ENCODE measurements around the gene LINC01488. TPM values are rescaled to one million over a fixed set of nuclear protein-coding genes. Genes with fewer than 3 reads are reported as not detected.

Gene LINC01488
- total RNA-seq, 1 experiment from 2014 or later, result not detected

- H3K27me3 ChIP-seq (ENCODE audit: insufficient read depth, low read depth), result peaks cover 26% of the 10 kb centered on the region; the same call in 1 of the 2 replicates
- TF ChIP-seq CTCF (conservative IDR thresholded peaks at IDR 0.05) (no peak), EZH2 (IDR thresholded peaks at IDR 0.05; ENCODE audit: low read depth) (no peak)
Measured at GRCh38 chr11:69515271-69516245, 34.1 kb downstream of the LINC01488 start.

GRCh38 chr11:69516526-69516925 lies 35.1 kb downstream of the LINC01488 start:
- TF ChIP-seq EZH2 (IDR thresholded peaks at IDR 0.05; ENCODE audit: low read depth), result no peak
- no peak for TF ChIP-seq CTCF (conservative IDR thresholded peaks at IDR 0.05)
- DNase-seq, result no peak

More at GRCh38 chr11:69515271-69516245, 34.1 kb downstream of the LINC01488 start:
- intact Hi-C loops (cut with micrococcal nuclease; ENCODE audit: unreplicated experiment), result no loop called here
- ChIA-PET CTCF (no interaction called here), POLR2A (ENCODE audit: unreplicated experiment) (no interaction called here)
- no peak overlapping the region for H3K4me3 ChIP-seq
- H3K9me2 ChIP-seq (ENCODE audit: insufficient read depth), result no peaks in the 10 kb centered on the region
- H3K4me1 ChIP-seq (replicated peaks; ENCODE audit: insufficient read depth), result peaks cover 3% of the 10 kb centered on the region; the same call in 1 of the 2 replicates
- no peak for DNase-seq
- no peaks in the 10 kb centered on the region for H3K79me2 ChIP-seq (ENCODE audit: low read depth)
- no peak overlapping the region for H3K4me2 ChIP-seq
- H3K9me3 ChIP-seq (ENCODE audit: insufficient read depth, low read depth), result peaks cover 6% of the 10 kb centered on the region; the same call in 1 of the 2 replicates
- no peaks in the 10 kb centered on the region for H3F3A ChIP-seq (ENCODE audit: insufficient read depth, low read depth)
- H3K27ac ChIP-seq, result no peak overlapping the region
- no peak overlapping the region for H2AFZ ChIP-seq
- H4K20me1 ChIP-seq (ENCODE audit: insufficient read depth), result no peaks in the 10 kb centered on the region
- no peaks in the 10 kb centered on the region for H3K36me3 ChIP-seq (ENCODE audit: low read depth)
- no TSS peak for BruUV-seq (replicated peaks)

GRCh38 chr11:69518081-69518950 lies 36.9 kb downstream of the LINC01488 start:
- Histone ChIP-seq H2AFZ (no peak overlapping the region), H3K36me3 (ENCODE audit: low read depth) (no peaks in the 10 kb centered on the region), H3K79me2 (ENCODE audit: low read depth) (no peaks in the 10 kb centered on the region), H3F3A (ENCODE audit: insufficient read depth, low read depth) (no peaks in the 10 kb centered on the region), H3K9me2 (ENCODE audit: insufficient read depth) (no peaks in the 10 kb centered on the region), H4K20me1 (ENCODE audit: insufficient read depth) (no peaks in the 10 kb centered on the region), H3K27ac (no peak overlapping the region), H3K9me3 (ENCODE audit: insufficient read depth, low read depth) (peaks cover 6% of the 10 kb centered on the region; the same call in 1 of the 2 replicates), H3K4me3 (no peak overlapping the region), H3K27me3 (ENCODE audit: insufficient read depth, low read depth) (peaks cover 26% of the 10 kb centered on the region; the same call in 1 of the 2 replicates), H3K4me1 (replicated peaks; ENCODE audit: insufficient read depth) (no peaks in the 10 kb centered on the region), H3K4me2 (no peak overlapping the region)
- TF ChIP-seq CTCF (conservative IDR thresholded peaks at IDR 0.05) (no peak), EZH2 (IDR thresholded peaks at IDR 0.05; ENCODE audit: low read depth) (no peak)
- DNase-seq, result no peak
- no TSS peak for BruUV-seq (replicated peaks)
- POLR2A ChIA-PET (ENCODE audit: unreplicated experiment), result interaction anchor here (0.7 kb wide), 1 partner anchor 7 kb away, joined by 5 read pairs; no protein-coding TSS in a partner anchor
- intact Hi-C loops (cut with micrococcal nuclease; ENCODE audit: unreplicated experiment), result no loop called here
- CTCF ChIA-PET, result no interaction called here

More at GRCh38 chr11:69516526-69516925, 35.1 kb downstream of the LINC01488 start:
- intact Hi-C loops (cut with micrococcal nuclease; ENCODE audit: unreplicated experiment), result no loop called here
- H4K20me1 ChIP-seq (ENCODE audit: insufficient read depth), result no peaks in the 10 kb centered on the region
- ChIA-PET POLR2A (ENCODE audit: unreplicated experiment) (no interaction called here), CTCF (no interaction called here)
- no peaks in the 10 kb centered on the region for H3K79me2 ChIP-seq (ENCODE audit: low read depth)
- H3K27me3 ChIP-seq (ENCODE audit: insufficient read depth, low read depth), result peaks cover 26% of the 10 kb centered on the region; the same call in 1 of the 2 replicates
- no peak overlapping the region for H3K4me2 ChIP-seq
- no peaks in the 10 kb centered on the region for H3K36me3 ChIP-seq (ENCODE audit: low read depth)
- no peak overlapping the region for H3K4me3 ChIP-seq
- H3K27ac ChIP-seq, result no peak overlapping the region
- BruUV-seq (replicated peaks), result no TSS peak
- H3K4me1 ChIP-seq (replicated peaks; ENCODE audit: insufficient read depth), result no peaks in the 10 kb centered on the region
- H3F3A ChIP-seq (ENCODE audit: insufficient read depth, low read depth), result no peaks in the 10 kb centered on the region
- H3K9me3 ChIP-seq (ENCODE audit: insufficient read depth, low read depth), result peaks cover 6% of the 10 kb centered on the region; the same call in 1 of the 2 replicates
- no peaks in the 10 kb centered on the region for H3K9me2 ChIP-seq (ENCODE audit: insufficient read depth)
- no peak overlapping the region for H2AFZ ChIP-seq

Measured in PC-9 (cell line).